Stimulated activated CD8-positive, alpha-beta memory T cell treated with anti-CD3 and anti-CD28 coated beads, Interleukin-15, amount 100 ng/mL, for 4 hours (primary cell): ENCODE results near the gene BRIP1.
"Not testable (repeated sequence)": the region's sequence is repeated elsewhere in the genome, so short reads cannot be mapped to it uniquely, and the experiment has no call there.

ENCODE experiments used
- DNase-seq, 2 donors: peaks; one replicate each; pipeline ENCODE4 v3.0.0-alpha.2; 2020; ENCODE audit warnings: low read depth in 2 of 2

Gene BRIP1

DNA sequence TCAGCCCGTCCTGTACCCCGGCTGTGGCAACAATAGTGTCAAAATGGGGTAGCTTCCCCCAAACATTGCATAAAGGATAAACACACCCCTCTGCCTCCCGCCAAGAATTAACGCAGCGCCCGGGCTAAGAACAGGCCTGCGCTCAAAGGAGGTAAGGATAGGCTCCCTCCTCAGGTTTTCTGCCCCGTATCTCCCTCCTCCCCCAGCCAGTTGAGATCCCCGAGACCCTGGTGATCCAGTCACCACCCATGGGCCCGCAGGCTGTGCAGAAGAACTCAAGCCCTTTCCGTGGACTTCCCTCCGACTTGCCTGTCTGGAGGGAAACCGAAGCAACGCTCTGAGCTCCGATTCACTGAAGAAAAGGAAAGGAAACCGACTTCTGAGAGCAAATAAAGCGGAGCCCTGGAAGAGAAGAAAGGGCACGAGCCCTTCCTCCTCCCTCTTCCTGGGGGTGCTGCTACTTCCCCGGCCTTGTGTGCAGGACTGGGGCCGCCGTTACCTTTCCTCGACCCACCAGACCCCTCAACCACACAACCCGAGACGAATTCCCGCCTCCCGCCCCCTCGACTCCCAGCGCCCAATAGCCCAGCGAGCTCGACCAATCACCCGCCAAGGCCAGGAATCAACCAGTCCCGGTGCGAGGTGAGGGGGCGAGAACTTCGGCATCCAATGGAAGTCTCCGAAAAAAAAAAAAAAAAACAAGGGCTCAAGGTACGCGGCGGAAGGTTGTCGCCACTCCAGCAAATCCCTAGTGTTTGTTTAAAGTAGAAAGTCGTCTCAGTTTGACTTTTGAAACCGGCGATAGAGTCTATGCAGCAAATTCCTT is at the start of gene BRIP1:
Gene BRIP1 (minus strand): TSS at position 554 of the 826 bp plus-strand sequence. CDS start 1,989 bp downstream, outside the sequence.
- peak; percentile 66 to 81 for DNase-seq

DNA sequence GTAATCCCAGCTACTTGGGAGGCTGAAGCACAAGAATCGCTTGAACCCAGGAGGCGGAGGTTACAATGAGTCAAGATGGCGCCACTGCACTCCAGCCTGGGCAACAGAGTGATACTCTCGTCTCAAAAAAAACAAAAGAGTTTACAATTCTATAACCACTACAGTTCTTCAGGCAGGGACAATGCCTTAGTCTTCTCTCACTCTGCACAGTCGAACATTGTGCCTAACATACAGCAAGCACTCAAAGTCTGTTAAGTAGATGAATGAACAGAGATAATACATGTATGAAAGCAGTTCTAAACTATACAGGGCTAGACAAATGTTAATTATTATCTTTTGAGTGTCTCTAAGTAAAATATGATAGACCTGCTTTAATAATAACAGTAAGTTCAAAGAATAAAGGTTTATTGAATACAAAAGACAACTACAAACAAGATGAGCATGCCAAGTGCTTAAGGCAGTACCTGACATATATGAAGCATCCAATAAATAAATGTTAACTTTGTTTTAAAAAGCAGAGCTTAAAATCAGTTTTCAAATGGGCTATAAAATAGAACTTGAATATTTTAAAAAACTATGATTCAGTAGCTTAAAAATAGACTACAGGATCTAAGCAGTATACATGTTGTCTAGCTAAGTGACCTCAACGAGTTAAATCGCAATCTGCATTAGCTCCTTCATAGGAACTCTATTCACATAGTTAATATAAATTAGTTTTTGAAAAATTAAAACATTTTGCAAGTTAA is 45.1 kb upstream of the BRIP1 start:
- DNase-seq, result no peak

- no peak for DNase-seq
Observed at GRCh38 chr17:61907361-61907760, 44.0 kb upstream of the BRIP1 start.

GRCh38 chr17:61904094-61904710 is 40.9 kb upstream of the BRIP1 start:
- no peak for DNase-seq

- no peak for DNase-seq
Observed at GRCh38 chr17:61903251-61903650, 39.9 kb upstream of the BRIP1 start.

DNA sequence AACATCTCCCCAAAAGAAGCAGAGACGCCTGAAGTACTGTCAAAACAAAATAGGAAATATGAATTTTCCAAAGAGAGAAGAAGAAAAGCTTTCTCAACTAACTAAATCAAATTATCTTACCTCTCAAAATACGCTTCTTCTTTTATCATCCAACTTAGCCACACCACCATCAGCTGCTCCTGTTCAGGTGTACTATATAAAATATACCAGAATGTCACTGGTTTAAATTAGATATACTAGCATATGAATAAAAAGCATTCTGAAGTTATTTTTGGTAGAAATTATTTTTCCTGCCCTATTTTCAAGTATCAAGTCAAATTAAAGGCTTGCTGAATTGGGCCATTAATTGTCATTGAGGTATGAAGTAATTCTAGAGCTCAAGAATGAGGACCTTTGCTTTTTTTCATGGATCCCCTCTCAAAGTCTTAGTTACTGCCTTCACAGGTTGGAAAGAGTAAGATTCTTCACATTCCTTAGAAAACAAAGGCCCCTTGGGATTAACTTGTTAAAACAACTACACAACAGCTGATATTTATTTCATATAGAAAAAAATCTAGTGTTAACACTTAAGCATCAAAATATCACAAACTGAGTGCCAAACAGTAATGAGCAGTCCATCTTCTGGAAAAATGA is 34.3 kb upstream of the BRIP1 start:
- no peak for DNase-seq

DNA sequence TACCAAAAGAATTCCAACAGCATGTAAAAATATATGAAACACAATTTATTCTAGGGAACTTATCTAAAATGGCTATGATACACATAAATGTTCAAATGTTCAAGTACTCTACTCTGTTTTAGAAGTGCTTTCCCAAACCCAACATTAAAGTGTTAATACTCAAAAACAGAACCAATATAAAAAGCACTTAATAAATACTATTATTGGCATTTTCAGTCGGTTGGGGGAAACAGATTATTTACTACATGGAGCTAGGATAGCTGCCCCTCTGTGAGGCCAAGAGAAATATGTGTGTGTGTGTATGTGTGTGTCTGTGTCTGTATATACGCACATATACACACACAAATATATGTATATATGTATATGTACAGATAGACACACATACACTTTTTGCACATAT is 32.1 kb upstream of the BRIP1 start:
- DNase-seq, result no peak

GRCh38 chr17:61894310-61894709 is 31.0 kb upstream of the BRIP1 start:
- not testable (repeated sequence) for DNase-seq

DNA sequence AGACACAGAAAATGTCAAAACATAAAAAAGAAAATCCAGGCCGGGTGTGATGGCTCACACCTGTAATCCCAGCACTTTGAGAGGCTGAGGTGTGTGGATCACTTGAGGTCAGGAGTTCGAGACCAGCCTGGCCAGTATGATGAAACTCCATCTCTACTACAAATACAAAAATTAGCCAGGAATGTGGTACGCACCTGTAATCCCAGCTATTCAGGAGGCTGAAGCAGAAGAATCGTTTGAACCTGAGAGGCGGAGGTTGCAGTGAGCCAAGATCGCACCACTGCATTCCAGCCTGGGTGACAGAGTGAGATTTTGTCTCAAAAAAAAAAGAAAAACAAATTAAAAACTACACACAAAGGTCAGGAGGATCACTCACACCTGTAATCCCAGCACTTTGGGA is 24.4 kb upstream of the BRIP1 start:
- DNase-seq, result not testable (repeated sequence)

- DNase-seq, result not testable (repeated sequence)
Observed at GRCh38 chr17:61885865-61886264, 22.5 kb upstream of the BRIP1 start.

- no peak for DNase-seq
Observed at GRCh38 chr17:61884864-61885263, 21.5 kb upstream of the BRIP1 start.

DNA sequence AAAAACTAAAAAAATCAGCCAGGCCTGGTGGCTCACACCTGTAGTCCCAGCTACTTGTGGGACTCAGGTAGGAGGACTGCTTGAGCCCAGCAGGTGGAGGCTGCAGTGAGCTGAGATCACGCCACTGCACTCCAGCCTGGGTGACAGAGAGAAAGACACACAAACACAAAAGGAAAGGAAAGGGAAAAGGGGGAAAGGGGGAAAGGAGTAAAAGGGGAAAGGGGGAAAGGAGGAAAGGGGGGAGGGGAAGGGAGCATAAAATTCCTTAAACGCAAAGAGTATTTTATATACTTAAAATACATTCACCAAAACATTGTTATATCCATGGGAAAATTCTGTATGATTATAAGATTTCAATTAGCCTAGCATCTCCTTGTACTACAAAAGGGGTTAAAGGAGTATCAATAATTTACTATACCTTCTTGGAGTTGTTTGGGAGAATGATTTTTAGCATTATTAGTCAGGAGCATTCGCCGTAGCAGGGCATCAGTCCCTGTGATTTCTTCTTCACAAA is 17.3 kb upstream of the BRIP1 start:
- no peak for DNase-seq

- DNase-seq, result no peak
Observed at GRCh38 chr17:61878984-61879612, 15.8 kb upstream of the BRIP1 start.

- DNase-seq, result no peak
Observed at GRCh38 chr17:61878520-61878919, 15.2 kb upstream of the BRIP1 start.

DNA sequence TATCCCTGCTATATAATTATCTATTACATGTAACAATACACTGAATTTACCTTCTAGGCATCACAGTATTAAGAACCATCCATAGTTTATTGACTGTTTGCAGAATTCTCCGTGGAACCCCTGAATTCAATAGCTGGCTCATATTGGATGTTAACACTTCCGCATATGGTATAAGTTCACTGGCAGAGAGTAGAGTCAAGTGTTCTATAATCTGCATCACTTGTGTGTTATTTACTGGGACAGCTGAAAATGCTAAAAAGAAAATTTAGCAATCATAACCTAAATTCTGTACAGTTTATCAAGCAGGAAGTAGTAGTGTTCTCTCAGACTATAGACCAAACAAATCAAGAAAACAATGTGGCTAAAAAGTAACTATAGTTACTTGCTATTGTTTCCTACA is 14.5 kb upstream of the BRIP1 start:
- DNase-seq, result no peak

DNA sequence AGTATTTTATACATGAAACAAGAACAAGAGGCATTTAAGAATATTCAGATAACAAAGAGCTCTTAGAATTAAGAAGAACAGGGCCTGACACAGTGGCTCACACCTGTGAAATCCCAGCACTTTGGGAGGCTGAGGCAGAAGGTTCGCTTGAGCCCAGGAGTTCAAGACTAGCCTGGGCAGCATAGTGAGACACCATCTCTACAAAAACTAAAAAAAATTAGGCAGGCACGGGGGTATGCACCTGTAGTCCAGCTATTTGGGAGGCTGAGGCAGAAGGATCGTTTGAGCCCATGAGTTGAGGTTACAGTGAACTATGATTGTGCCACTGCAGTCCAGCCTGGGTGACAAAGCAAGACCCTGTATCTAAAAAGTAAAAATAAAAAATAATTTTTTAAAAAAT is 12.5 kb upstream of the BRIP1 start:
- DNase-seq, result no peak

DNA sequence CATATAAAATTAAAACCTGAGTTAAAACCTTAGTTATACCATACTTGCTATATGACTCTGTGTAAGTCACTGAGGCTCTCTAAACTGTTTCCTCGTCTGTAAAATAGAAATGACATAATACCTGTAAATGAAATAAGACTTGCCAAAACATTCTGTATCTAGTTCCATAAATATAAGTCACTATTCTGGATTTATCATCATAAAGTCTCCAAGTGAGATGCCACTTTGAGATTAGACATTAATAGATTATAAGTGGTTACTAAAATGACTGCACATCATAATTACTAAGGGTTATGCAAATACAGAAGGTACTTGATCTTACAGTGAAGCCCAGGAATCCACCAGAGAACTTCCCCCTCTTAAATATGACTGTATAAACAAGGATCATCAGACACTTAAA is 12.0 kb upstream of the BRIP1 start:
- DNase-seq, result no peak

GRCh38 chr17:61874075-61874474 is 10.7 kb upstream of the BRIP1 start:
- no peak for DNase-seq

- no peak for DNase-seq
Observed at GRCh38 chr17:61872099-61872498, 8.8 kb upstream of the BRIP1 start.

DNA sequence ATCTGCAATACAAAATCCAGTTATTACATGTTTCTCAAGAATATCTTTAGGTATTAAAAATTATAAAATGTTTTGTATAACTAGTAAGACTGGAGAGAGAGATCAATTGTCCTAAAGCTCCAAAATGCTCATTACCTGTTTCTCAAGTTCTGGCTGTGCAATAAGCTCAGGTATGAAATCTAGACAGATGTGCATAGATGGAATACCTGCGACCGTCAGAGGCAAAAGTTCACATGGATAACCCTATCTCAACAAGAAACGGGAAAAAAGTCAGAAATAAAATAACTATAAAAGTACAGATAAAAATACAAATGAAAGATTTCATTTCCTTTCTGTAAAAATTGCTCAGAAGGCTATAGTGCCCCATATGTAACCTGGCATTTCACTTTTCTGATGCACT is 5.8 kb upstream of the BRIP1 start:
- no peak for DNase-seq

- no peak for DNase-seq
Observed at GRCh38 chr17:61868074-61868473, 4.7 kb upstream of the BRIP1 start.
